Trophoblast cell (in vitro differentiated cells and primary cell): Measurements from ENCODE around the gene MTMR2.
A peak's percentile ranks its signal among the peaks of the same experiment; 100 is the strongest.

Source experiments
- DNase-seq, 2 donors: peaks; one replicate each; pipeline ENCODE4 v3.0.0-alpha.2; 2016
- H2AFZ ChIP-seq: 2 replicates; pipeline ENCODE4 v1.6.1; 2013; ENCODE audit warnings: low read length, moderate library complexity, mild to moderate bottlenecking; ENCODE audit not compliant: insufficient read depth, poor library complexity
- H2AK5ac ChIP-seq: 2 replicates; pipeline ENCODE4 v1.6.1; 2013; ENCODE audit warnings: mild to moderate bottlenecking, low read length
- H2BK120ac ChIP-seq: 2 replicates; pipeline ENCODE4 v1.6.1; 2013; ENCODE audit warnings: low read length, mild to moderate bottlenecking, moderate library complexity; ENCODE audit not compliant: insufficient read depth, poor library complexity
- H2BK12ac ChIP-seq: 2 replicates; pipeline ENCODE4 v1.6.1; 2013; ENCODE audit warnings: mild to moderate bottlenecking, low read length, moderate library complexity
- H2BK5ac ChIP-seq: 2 replicates; pipeline ENCODE4 v1.6.1; 2013; ENCODE audit warnings: low read length, low read depth, moderate library complexity, mild to moderate bottlenecking; ENCODE audit not compliant: poor library complexity
- H3K14ac ChIP-seq: 2 replicates; pipeline ENCODE4 v1.6.1; 2013; ENCODE audit warnings: mild to moderate bottlenecking, low read length
- H3K18ac ChIP-seq: 2 replicates; pipeline ENCODE4 v1.6.1; 2013; ENCODE audit warnings: mild to moderate bottlenecking, low read length
- H3K23ac ChIP-seq: 2 replicates; pipeline ENCODE4 v1.6.1; 2013; ENCODE audit warnings: low read length
- H3K27ac ChIP-seq: 2 replicates; pipeline ENCODE4 v1.5.1; 2013; ENCODE audit warnings: low read depth, mild to moderate bottlenecking, inconsistent platforms, low read length, moderate library complexity
- H3K27me3 ChIP-seq: 2 replicates; pipeline ENCODE4 v1.6.1; 2013; ENCODE audit warnings: inconsistent platforms, mild to moderate bottlenecking, low read length, moderate library complexity; ENCODE audit not compliant: insufficient read depth
- H3K36me3 ChIP-seq, 2 experiments: 1 replicate in 1 of 2; 2 replicates in 1 of 2; pipeline ENCODE4 v1.6.1; 2013; ENCODE audit warnings: low read length in 2 of 2, mild to moderate bottlenecking in 2 of 2, moderate library complexity in 1 of 2; ENCODE audit not compliant: insufficient read depth in 2 of 2, control insufficient read depth in 1 of 2
- H3K4ac ChIP-seq: 2 replicates; pipeline ENCODE4 v1.6.1; 2013; ENCODE audit warnings: low read depth, mild to moderate bottlenecking, low read length, moderate library complexity
- H3K4me1 ChIP-seq, 2 experiments: 1 replicate in 1 of 2; 2 replicates in 1 of 2; pipeline ENCODE4 v1.6.1; 2013; ENCODE audit warnings: low read length in 2 of 2, mild to moderate bottlenecking in 2 of 2, moderate library complexity in 1 of 2; ENCODE audit not compliant: insufficient read depth in 2 of 2, control insufficient read depth in 1 of 2
- H3K4me2 ChIP-seq: 2 replicates; pipeline ENCODE4 v1.6.1; 2013; ENCODE audit warnings: inconsistent platforms, mild to moderate bottlenecking, low read length, moderate library complexity
- H3K4me3 ChIP-seq: 2 replicates; pipeline ENCODE4 v1.5.1; 2013; ENCODE audit warnings: mild to moderate bottlenecking, low read depth, low read length, inconsistent platforms
- H3K79me1 ChIP-seq: one replicate; pipeline ENCODE4 v1.6.1; 2013; ENCODE audit warnings: low read length
- H3K79me2 ChIP-seq: 2 replicates; pipeline ENCODE4 v1.6.1; 2013; ENCODE audit warnings: low read length, mild to moderate bottlenecking; ENCODE audit not compliant: control insufficient read depth, insufficient read depth, poor library complexity
- H3K9ac ChIP-seq: 2 replicates; pipeline ENCODE4 v1.6.1; 2013; ENCODE audit warnings: mild to moderate bottlenecking, low read length
- H3K9me3 ChIP-seq: 2 replicates; pipeline ENCODE4 v1.6.1; 2013; ENCODE audit warnings: low read depth, mild to moderate bottlenecking, control low read depth, inconsistent platforms, low read length; ENCODE audit not compliant: insufficient read depth
- H4K12ac ChIP-seq: 2 replicates; pipeline ENCODE4 v1.6.1; 2013; ENCODE audit warnings: low read depth, mild to moderate bottlenecking, low read length, moderate library complexity
- H4K8ac ChIP-seq: 2 replicates; pipeline ENCODE4 v1.6.1; 2013; ENCODE audit warnings: low read depth, mild to moderate bottlenecking, low read length, moderate library complexity
- H4K91ac ChIP-seq: one replicate; pipeline ENCODE4 v1.6.1; 2013; ENCODE audit warnings: low read depth, mild to moderate bottlenecking, low read length, moderate library complexity
- WGBS: extraction: QIAGEN DNeasy Blood & Tissue Kit; methylation state at CpG from one replicate; pipeline ENCODE4 v1.1.7; 2013; ENCODE audit warnings: missing lambda C conversion rate; ENCODE audit not compliant: insufficient read length, insufficient coverage; ENCODE audit errors: extremely low coverage; 5-methylcytosine and 5-hydroxymethylcytosine counted together

MTMR2 gene

DNA sequence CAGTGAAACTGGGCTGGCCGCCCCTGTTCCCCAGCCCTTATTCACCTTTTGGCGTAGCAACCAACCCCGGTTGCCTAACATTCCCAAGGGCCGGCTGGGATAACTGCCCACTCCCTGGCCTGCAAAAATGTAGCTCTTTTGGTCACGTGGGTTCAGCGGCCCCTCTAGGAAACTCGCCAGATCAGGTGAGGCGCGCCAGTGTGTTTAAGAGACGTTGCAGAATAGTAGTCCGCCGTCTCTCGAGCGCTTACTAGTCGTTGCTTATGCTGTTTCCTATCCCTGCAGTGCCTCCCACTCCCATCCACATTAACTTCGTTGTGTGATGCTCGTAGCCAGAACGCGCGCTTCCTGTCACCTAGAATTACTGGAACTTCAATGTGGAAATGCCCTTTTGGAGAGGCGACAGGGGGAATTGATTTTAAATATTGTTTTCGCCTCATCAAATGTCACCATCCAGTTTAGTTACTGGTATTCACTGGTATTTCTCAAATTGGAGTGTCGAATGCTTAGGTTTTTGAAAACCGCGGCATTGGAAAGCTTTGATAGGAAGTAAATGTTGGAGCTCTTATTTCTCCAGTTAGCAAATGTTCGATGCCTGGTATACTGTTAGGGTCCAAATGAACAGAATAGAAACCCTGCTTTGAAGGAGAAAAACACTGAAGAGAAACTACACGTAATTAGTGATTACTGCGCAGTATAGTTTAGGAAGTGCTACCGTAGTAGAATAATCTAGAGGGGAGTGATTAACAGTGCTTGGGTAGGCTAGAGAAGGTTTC lies 132.8 kb downstream of the MTMR2 start:
- no CpG with 5 or more reads among the region's 29 CpGs for WGBS

DNA sequence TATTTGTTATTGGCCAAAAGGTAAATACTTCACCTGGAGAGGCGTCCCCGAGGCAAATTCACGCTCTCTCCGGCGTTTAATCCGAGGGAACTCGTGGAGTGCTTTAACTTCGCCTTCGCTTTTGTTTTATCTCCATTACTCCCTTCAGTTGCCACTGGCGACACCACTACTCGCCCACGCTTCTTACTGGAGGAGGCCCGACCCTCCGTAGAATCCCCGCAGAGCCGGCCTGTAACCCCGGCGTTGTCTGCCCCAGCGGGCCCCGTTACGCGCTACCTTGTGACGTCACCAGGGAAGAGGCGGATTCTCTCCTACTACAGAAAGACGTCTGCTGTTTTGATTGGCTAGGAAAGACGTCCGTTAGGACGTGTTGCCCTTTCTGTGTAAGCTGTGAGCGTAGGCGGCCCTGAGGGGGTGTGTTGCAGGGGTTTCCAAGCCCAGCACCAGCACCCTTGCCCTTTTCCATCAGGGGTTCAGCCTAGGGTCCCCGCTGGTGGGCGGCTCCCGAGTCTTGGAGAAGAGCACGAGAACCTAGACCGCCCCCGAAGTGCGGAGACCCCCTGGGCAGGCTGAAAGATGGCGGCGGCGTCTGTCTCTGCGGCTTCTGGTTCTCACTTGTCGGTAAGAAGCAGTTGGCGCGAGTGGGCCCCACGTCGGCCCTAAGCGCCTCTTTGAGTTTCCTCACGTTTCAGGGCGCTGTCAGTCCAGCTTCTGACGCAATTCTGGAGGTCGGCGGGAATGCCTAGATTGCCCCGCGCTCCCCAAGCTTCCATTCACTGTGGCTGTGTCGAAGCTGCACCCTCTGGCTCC lies 133.6 kb downstream of the MTMR2 start, which contains the start of gene CEP57:
CEP57 (plus strand) TSS at position 376 of the 810 bp plus-strand sequence; CDS start at position 577, 201 bp downstream.
- Histone ChIP-seq H3K27ac (peak within 1 kb of the TSS; percentile 97), H3K4me1 (peaks cover 0 to 4% of the 10 kb centered on the region in 2 experiments), H4K91ac (peak within 1 kb of the TSS; percentile 81), H4K12ac (peak within 1 kb of the TSS; percentile 83), H3K27me3 (no peaks in the 10 kb centered on the region), H3K23ac (no peak within 1 kb of the TSS), H2AK5ac (peak within 1 kb of the TSS; percentile 51), H3K4me3 (peak within 1 kb of the TSS; percentile 95), H2AFZ (peak within 1 kb of the TSS; percentile 92), H3K9ac (peak within 1 kb of the TSS; percentile 93), H3K9me3 (no peaks in the 10 kb centered on the region), H3K18ac (peak within 1 kb of the TSS; percentile 83), H3K4me2 (peak within 1 kb of the TSS; percentile 86), H3K4ac (peak within 1 kb of the TSS; percentile 87), H2BK12ac (peak within 1 kb of the TSS; percentile 4), H4K8ac (peak within 1 kb of the TSS; percentile 89), H3K14ac (peak within 1 kb of the TSS; percentile 82), H3K79me2 (peaks cover 17% of the 10 kb centered on the region), H2BK5ac (peak within 1 kb of the TSS; percentile 94), H3K36me3 (peaks cover 3 to 4% of the 10 kb centered on the region in 2 experiments), H3K79me1 (peaks cover 19% of the 10 kb centered on the region), H2BK120ac (peak within 1 kb of the TSS; percentile 63)
- WGBS = no CpG with 5 or more reads among the region's 55 CpGs
- DNase-seq = peak; percentile 94 to 99

More for the DNA sequence above, 132.8 kb downstream of the MTMR2 start:
- Histone ChIP-seq H4K12ac (peak overlapping the region; percentile 83), H2BK5ac (peak overlapping the region; percentile 94), H3K9ac (peak overlapping the region; percentile 93), H2AFZ (peak overlapping the region; percentile 92), H4K8ac (peak overlapping the region; percentile 85), H4K91ac (peak overlapping the region; percentile 71), H3K79me1 (peaks cover 19% of the 10 kb centered on the region), H3K14ac (peak overlapping the region; percentile 62), H2BK12ac (no peak overlapping the region), H3K9me3 (no peaks in the 10 kb centered on the region), H3K4ac (peak overlapping the region; percentile 87), H3K79me2 (peaks cover 17% of the 10 kb centered on the region), H3K36me3 (peaks cover 0 to 3% of the 10 kb centered on the region in 2 experiments), H3K27ac (peak overlapping the region; percentile 80), H3K4me3 (peak overlapping the region; percentile 92), H3K23ac (no peak overlapping the region), H3K4me2 (peak overlapping the region; percentile 86), H3K18ac (peak overlapping the region; percentile 60), H2AK5ac (peak overlapping the region; percentile 51), H3K4me1 (peaks cover 0 to 4% of the 10 kb centered on the region in 2 experiments), H3K27me3 (no peaks in the 10 kb centered on the region), H2BK120ac (peak overlapping the region; percentile 63)
- peak; percentile 63 for DNase-seq

DNA sequence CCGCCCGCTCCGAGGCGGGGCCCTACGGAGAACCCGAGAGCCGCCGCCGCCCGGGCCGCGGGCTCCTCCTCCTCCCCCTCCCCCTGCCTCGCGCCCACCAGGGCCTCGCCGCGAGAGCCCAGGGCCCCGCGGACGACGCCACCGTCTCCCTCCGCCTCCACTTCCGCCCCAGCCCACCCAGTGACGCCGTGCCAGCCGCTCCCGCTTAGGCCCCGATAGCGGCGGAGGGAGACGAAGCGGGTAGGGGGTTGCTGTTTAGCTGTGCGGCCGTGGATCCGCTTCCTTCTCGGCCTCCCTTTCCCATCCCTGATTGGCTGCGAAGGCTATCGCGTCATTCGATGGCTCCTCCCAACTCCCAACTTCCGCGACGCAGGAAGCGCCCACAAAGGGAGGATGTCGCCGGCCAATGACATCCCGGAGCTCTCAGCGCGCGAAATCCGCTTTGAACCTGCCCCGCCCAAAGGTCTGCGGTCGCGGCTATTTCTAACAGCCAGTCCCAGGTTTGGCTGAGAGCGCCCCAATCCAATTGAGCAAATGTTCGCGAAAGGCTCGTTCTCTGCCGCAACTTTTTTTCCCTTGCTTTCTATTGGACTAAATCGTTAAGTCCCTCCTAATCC lies 134.3 kb downstream of the MTMR2 start, which contains the start of gene FAM76B:
FAM76B (minus strand) TSS at position 277 of the 617 bp plus-strand sequence. CDS start 304 bp downstream, outside the sequence.
- Histone ChIP-seq H2BK12ac (peak within 1 kb of the TSS; percentile 4), H3K79me2 (peaks cover 17% of the 10 kb centered on the region), H3K27ac (peak within 1 kb of the TSS; percentile 97), H3K27me3 (no peaks in the 10 kb centered on the region), H4K91ac (peak within 1 kb of the TSS; percentile 81), H4K8ac (peak within 1 kb of the TSS; percentile 89), H4K12ac (peak within 1 kb of the TSS; percentile 83), H2BK5ac (peak within 1 kb of the TSS; percentile 94), H3K4ac (peak within 1 kb of the TSS; percentile 87), H2BK120ac (peak within 1 kb of the TSS; percentile 57), H3K4me3 (peak within 1 kb of the TSS; percentile 95), H3K18ac (peak within 1 kb of the TSS; percentile 83), H3K14ac (peak within 1 kb of the TSS; percentile 82), H3K23ac (no peak within 1 kb of the TSS), H3K36me3 (peaks cover 3 to 4% of the 10 kb centered on the region in 2 experiments), H3K9ac (peak within 1 kb of the TSS; percentile 93), H3K9me3 (no peaks in the 10 kb centered on the region), H3K79me1 (peaks cover 19% of the 10 kb centered on the region), H3K4me1 (peaks cover 0 to 4% of the 10 kb centered on the region in 2 experiments), H3K4me2 (peak within 1 kb of the TSS; percentile 86), H2AFZ (peak within 1 kb of the TSS; percentile 92), H2AK5ac (peak within 1 kb of the TSS; percentile 51)
- peak; percentile 99 for DNase-seq
- no CpG with 5 or more reads among the region's 62 CpGs for WGBS
